ENCODE results near the gene HEBP2.
"Not testable (repeated sequence)": the region's sequence is repeated elsewhere in the genome, so short reads cannot be mapped to it uniquely, and the experiment has no call there.

HEBP2 gene, protein sequence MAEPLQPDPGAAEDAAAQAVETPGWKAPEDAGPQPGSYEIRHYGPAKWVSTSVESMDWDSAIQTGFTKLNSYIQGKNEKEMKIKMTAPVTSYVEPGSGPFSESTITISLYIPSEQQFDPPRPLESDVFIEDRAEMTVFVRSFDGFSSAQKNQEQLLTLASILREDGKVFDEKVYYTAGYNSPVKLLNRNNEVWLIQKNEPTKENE
- total RNA-seq: 12.0 to 31.8 (median 22.1) reads per million in 17 experiments

DNA sequence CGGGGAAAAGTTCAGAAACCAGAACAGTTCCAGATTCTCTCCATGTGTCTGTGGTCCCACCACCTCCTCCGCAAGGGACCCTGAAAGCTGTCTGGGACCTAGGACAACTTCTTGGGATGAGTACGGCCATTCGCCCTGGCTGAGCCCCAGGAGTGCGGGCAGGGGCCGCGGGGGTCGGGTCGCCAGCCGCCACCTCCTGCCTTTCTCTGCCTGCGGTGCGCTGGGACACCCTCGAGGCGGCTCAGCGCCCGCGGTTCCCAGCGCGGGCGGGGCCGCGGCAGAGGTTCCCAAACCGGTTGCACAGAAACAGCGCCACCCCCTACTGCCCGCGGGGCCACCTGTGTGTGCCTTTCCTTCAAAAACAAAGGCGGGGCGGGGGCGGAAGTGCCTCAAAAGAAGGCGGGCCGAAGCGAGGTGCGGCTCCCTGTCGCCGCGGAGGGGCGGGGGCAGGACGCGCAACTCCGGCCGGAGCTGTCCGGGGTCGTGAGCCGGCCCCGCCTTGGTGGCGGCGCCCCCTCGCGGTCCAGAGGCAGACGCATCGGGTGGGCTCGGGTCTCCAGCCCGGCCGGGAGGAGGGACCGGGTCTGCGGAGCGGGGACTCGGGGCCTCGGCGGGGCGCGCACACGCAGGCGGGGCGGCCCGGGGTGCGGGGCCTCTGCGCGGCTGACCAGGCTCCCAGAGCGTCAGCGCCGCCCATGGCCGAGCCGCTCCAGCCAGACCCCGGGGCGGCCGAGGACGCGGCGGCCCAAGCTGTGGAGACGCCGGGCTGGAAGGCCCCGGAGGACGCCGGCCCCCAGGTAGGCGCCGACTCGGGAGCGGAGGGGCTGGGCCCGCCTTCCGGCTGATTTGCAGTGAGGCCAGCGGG lies at the start of gene HEBP2:
TSS of gene HEBP2 (plus strand) at position 423 of the 865 bp plus-strand sequence. CDS start at position 696, 273 bp downstream.
- DNase-seq: peak; percentile 70 to 89 (median 80)

DNA sequence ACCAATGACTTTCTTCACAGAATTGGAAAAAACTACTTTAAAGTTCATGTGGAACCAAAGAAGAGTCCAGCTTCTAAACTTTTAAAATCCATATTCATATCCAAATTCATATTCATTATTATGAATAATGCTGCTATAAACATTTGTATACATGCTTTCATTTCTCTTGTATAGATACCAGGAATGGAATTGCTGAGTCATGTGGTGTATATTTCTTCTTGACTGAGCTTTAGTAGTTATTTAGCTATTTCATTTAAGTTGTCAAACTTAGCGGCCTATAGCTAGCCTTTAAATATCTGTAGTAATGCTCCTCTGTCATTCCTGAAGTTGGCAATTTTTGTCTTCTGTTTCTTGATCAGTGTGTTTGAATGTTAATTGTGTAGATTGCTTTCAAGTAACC lies 46.1 kb upstream of the HEBP2 start:
- no peak for DNase-seq

DNA sequence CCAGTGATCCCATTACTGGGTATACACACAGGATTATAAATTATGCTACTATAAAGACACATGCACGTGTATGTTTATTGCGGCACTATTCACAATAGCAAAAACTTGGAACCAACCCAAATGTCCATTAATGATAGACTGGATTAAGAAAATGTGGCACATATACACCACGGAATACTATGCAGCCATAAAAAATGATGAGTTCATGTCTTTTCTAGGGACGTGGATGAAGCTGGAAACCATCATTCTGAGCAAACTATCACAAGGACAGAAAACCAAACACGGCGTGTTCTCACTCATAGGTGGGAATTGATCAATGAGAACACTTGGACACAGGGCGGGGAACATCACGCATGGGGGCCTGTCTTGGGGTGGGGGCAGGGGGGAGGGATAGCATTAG lies 35.3 kb upstream of the HEBP2 start:
- not testable (repeated sequence) for DNase-seq

DNA sequence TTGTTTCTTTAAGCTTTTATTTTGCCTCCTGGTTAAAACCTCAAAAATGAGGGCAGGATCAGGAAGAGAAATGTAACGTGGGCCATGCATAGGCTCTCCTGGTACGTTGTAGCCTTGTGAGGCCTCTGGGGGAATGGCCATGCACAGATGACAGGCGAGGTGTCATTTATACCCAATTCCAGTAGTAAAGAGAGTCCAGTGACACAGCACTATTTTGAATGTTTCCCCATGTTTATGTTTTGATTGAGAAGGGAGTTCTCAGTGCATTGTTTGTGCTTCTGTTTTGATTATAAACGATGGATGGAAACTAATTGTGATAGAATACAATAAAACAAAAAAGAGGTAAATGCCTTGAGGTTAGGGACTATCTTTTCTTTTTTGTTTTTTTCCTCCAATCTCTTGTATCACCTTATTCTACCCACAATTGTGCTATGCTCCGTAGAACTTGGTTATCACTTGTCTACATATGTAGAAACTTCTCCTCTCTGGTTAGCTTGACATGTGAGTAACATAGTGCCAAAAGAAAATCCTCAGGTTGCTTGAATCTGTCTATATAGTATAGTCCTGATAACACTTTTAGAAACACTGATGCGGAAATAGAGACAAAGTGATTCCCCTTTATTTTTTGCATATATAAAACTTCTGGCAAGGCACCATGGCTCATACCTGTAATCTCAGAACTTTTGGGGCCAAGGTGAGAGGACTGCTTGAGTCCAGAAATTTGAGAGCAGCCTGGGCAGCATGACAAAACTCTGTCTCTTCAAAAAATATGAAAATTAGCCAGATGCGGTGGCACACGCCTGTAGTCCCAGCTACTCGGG lies 33.2 kb upstream of the HEBP2 start:
- no peak for DNase-seq

DNA sequence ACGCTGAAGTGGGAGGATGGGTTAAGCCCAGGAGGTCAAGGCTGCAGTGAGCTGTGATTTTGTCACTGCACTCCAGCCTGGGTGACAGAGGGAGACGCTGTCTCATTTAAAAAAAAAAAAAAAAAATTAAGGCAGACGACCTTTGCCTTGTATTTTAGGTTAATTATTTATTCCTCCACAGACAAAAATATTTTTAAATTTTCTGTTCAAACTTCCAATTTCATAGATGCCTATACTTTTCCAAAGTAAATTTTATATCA lies 32.6 kb upstream of the HEBP2 start:
- DNase-seq: no peak

DNA sequence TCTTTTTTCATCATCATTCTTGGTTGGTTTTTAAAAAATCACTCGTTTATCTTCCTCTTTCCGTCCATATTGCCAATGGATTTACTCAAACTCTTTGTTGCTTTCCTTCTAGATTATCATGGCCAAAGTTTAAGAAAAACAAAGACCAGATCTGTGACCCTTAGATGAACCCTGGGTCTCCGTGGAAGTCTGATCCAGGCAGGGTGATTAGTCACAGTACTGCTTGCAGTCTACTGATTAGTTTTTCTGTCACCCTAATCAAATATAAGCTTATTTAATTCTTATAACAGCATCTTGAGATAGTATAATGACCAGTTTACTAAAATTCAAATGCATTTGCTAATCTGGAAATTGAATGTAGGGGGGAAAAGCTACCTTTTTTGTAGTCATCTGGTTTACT lies 32.3 kb upstream of the HEBP2 start:
- DNase-seq: no peak

DNA sequence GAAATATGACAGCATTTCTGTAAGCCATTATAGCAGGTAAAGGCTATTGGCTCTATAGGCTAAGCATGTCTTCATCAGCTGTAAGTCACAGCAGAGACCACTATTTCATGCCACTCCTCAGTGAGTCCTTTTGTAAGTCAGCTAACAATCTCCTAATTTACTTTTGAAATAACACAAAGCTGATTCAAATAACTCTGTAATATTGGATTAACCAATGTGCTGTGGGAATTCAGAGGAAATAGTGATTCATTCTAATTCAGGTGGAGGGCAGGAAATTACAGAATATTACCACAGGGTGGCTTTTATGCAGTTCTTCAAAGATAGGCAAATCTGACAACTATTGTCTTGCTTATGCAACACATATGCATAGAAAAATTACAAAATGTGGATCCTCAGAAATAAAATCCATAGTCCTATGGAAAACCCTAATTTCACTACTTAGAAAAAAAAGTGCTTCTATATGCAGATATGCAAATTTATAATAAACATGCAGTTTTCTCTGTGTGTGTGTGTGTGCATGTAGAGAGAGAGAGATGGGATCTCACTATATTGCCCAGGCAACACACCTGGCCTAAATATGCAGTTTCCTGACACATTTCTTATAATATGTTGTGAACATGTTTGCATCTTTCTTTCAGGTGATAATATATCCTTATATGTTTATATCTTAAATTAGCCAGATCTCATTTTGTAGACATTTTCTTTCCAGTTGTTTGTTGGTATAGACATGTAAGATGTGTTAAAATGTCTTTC lies 31.1 kb upstream of the HEBP2 start:
- DNase-seq: peak in 1 of 4 experiments; percentile 2

DNA sequence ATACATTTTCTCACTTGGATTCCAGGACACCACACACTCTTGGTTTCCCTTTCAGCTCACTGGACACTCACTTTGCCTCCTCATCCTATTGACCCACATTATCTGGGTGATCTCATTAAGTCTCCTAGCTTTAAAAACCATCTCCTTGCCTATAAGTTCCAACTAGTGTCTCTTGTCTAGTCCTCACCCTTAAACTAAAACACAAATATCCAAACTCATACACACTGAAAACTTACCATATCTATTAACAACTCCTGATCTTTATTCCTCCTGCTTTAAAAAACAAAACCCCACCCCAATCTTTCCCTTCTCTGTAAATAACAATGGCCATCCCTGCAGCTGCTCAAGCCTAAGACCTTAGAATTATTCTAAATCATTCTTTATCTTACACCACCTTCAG lies 29.8 kb upstream of the HEBP2 start:
- DNase-seq: no peak

DNA sequence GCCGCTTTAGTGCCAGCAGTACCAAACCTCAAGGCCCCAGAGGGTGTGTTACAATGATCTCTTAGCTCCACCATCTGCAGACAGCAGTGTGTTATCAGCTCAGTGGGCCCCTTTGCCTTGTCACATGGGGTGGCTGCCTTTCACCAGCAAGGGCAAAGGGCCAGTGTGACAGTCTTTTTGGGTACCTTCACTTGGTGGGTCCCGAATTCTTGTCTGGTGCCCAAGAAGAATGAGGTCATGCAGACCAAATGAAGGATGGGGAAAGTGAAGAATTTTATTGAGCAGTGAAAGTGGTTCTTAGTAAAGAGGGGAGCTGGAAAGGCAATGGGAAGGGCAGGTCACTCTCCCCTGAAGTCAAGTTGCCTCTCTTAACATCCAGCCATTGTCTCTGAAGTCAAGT lies 29.2 kb upstream of the HEBP2 start:
- no peak for DNase-seq

DNA sequence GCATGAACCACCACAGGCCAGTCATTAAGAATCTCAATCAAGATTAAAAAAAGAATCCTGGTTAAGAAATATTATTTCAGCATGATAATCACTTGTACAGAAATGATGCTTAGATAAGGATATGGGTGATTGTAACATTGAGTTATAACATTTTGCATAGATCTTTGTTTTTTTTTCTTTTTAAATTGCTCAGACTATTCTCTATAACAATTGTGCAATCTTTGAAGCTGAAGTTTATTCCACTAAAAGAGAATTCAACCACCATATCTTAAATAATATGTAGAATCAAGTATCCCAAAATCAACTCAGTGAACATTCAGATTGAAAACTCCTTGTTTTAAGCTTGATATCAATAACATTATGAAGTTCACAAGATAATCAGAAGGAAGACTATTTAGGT lies 27.0 kb upstream of the HEBP2 start:
- DNase-seq: no peak

DNA sequence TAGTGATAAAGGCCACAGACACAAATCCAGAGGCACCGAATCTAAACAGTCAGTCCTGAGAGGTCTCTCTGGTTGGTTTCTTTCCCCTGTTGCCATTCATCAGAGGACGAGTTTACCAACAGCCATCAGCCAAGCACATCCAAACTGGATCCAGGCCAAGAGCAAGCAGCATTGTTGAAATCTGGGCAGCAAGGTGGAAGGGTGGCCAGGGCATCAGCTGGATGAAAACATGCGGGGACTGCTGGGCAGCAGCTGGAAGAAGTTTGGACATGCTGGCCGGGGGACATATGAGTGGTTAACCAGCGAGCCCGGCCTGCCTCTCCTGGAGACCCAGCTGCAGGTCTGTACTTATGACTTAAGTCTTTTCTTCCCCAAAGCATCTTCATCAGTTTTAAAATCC lies 26.2 kb upstream of the HEBP2 start, which contains the start of gene SMIM28:
TSS of gene SMIM28 (plus strand) at position 62 of the 400 bp plus-strand sequence. CDS start at position 230, 168 bp downstream.
- no peak for DNase-seq

DNA sequence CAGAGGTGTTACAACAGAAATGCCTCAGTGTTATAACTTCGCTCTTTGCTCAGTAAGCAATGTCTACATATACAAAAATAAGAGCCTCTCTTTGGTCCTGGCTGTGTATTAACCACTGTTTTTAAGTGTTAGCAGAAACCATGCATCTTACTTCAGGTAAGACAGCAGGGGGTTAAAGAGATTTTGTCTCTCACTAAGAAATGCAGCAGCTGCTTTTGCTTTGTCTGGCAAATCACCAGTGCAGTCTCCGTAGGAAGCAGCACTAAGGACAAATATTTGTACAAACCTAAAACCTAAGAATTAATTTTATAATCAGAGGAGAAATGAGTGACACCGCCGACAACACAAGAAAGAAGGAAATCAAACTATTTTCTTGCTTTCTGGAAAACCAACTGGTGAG lies 25.6 kb upstream of the HEBP2 start:
- DNase-seq: no peak

DNA sequence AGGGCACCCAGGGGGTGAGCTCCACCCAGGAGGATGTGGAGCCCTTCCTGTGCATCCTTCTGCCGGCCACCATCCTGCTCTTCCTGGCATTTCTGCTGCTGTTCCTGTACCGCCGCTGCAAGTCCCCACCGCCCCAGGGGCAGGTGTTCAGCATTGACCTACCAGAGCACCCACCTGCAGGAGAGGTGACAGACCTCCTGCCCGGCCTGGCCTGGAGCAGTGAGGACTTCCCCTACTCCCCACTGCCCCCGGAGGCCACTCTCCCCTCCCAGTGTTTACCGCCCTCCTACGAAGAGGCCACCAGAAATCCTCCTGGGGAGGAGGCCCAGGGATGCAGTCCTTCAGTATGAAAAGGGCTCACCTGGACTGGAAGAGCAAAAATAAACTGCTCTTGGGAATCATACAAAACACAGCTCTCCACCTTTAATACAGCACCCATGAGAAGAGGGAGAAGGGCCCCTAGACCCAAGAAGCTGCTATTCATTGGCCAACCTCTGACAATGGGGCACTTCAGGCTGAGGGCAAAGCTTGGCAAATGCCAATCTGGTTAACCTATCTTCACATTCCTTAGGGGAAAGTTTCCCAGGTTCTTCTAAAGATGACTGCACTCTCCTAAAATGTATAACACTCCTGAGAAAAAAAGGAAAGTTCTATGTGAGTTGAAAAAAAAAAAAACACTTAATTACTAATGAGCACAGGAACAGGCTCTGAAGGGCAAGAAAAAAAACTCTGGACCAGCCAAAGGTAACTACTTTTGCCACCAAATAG lies 21.3 kb upstream of the HEBP2 start:
- no peak for DNase-seq

DNA sequence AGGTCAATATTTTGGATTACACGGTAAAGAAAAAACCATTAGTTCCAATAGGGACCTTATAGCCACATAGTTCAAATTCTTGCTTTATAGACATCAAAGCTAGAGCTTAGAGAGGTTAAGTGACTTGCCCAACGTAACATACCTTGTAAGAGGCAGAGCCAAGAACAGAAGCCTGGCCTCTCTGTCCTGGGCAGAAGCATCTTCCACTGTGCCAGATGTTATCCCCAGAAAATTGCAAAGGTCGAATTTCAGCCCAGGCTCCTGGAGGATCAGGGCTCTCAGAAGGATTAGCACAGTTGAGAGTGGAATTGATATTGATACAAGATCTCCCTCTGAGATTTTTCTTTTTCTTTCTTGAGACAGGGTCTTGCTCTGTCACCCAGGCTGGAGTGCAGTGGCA lies 20.2 kb upstream of the HEBP2 start:
- DNase-seq: no peak

DNA sequence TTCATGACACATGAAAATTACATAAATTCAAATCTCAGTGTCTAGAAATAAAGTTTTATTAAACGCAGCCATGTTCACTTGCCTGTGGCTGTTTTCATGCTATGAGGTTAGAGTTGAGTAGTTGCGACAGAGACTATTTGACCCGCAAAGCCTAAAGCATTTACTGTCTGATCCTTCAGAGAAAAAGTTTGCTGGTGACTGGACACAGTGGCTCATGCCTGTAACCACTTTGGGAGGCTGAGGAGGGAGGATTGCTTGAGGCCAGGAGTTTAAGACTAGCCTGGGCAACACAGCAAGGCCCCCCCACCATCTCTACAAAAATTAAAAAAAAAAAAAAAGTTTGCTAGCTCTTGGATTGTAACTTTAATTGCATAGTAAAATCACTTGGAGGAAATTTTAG lies 17.1 kb upstream of the HEBP2 start:
- no peak for DNase-seq

DNA sequence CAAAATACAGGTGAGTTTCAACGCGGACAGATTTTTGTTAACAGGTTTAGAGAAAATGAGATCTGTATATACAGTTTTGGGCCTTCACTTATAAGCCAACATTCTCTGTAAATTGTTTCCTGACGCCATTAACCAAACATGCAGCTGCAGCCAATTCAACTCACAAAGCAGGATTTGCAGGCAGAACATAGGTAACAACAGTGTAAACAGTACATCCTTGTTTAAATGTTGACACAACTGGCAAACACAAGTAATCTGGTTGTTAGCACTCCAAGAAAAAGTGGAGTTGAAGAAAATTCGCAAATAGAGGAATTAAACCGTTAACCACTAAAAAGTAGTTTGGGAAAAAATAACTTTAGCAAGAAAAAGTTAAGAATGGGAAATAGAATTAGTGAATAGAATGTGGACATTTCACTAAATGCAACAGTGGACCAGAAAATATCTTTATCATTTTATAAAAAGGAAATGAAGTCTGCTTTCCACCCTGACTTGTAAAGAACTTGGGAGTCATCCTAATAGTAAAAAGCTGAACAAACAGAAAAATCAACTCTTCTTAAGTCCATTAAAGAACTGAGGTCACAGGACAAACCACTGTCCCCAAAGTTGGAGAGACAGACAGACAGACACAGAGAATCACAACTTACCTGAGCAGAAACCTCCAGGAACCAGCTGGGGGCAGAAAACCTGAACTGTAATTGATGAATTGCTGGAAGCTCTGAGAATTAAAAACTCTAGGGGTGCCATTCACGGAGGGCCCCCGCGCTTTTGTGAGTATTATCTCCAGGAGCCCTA lies 16.2 kb upstream of the HEBP2 start:
- no peak for DNase-seq

DNA sequence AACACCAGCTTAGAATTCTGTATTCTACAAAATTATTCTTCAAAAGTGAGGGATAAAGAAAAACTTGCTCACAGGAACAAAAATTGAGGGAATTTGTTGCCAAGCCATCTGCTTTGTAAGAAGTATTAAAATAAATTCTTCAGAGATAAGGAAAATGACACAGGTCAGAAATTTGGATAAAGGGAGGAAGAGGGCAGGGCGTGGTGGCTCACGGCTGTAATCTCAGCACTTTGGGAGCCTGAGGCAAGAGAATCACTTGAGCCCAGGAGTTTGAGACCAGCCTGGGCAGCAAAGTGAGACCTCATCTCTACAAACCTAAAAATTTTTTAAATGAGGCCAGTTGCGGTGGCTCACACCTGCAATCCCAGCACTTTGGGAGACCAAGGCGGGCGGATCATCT lies 14.5 kb upstream of the HEBP2 start:
- DNase-seq: no peak

DNA sequence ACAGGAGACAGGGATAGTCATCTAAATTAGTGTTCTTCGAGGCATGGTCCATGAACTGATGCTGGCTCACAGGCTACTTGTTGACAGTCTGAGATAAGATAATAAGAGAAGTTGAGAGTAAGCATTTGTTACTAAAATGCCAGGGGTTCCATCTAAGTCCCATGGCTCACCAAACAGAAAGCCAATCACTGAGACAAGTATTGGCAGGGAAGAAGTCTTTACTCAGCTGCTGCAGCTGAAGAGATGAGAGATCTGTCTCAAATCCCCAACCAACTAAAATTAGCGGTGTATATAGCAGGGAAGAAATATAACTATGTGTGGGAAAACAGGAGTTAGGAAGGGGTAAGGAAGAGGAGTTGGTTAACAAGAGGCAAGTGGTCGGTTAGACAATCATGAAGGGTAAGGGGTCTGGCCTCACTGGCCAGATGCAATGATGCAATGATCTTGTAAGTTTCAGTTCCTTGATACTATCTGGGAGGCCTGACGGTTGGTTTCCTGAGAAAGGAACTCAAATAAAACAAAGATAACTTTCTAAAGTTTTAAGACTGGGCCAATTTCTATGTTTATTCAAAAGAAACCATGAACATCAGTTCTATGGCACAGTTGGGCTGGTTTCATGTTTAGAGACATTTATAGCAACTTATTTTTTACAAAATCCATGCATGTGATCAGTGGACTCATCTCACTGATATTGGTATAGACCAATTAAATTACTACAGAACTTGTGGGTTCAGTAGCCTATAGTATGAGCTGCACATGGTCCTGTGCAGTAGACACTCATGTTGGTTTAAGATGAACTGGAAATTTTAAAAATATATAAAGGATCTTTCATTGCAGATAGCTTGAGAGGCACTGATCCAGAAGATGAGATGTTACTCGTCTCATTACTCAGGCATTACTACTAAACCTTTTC lies 9.9 kb upstream of the HEBP2 start:
- peak; percentile 13 to 51 (median 22) for DNase-seq

DNA sequence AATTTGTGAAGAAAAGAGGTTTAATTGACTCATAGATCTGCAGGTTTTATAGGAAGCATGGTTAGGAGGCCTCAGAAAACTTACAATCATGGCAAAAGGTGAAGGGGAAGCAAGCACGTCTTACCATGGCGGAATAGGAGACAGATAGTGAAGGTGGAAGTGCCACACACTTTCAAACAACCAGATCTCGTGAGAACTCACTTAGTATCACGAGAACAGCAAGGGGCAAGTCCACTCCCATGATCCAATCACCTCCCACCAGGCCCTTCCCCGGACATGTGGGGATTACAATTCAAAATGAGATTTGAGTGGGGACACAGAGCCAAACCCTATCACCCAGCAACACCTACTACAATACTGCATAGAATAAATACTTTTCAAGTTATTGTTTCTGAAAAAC lies 7.3 kb upstream of the HEBP2 start:
- DNase-seq: no peak

Data from suppressor macrophage (primary cell).